Fibroblast of skin of abdomen (primary cell): ENCODE data around the gene AHNAK2.

ENCODE experiments used
- DNase-seq: peaks from one replicate; pipeline ENCODE4 v3.0.0-alpha.2; 2013

The AHNAK2 gene

DNA sequence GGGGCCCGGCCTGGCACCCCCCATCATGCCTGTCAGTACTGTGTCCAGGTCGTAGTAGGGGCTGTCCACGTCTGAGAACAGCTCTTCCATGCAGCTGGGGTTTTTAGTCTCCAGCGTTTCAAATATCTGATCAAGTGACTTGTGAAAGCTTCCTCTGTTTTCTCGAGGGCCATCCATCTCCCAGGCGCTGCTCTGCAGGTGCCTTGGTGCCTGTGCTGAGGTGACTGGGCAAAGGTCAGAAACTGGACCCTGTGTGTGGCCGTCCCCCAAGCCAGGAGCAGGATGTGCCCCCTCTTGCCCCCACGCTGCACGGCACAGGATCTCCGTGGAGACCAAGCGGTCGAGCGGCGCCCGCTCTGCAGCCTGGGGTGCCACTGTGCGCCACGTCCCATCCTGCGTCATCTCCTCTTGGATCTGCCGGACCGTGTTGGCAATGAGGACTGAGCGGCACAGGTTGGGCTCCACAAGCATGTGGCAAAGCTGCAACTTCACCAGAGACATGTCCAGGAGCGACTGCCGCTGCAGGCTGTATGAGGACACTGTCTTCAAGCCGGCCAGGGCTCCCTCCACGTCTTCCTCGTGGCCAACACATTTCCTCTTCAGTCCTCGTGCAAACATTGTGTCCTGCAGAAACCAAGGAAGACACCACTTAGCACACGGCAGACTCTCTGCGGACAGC lies 33.3 kb upstream of the AHNAK2 start:
- no peak for DNase-seq

DNA sequence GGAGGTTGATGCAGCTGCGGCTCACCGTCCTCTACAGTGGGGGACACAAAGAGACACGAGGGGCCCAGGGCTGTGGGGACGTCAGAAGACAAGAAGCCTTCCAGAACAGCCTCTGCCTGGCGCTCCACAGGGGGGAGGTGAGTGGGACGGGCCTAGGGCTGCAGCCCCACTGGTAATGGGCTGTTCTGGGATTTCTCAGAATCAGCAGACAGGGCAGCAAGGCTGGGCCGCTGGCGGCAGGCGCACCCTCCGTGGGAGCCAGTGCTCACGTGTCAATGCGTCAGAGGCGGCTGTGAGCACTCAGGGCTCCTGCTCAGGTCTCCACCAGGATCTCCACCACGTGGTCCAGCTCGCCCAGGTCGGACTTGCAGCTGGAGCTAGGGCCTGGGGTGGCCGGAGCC lies 32.7 kb upstream of the AHNAK2 start:
- DNase-seq, result no peak

DNA sequence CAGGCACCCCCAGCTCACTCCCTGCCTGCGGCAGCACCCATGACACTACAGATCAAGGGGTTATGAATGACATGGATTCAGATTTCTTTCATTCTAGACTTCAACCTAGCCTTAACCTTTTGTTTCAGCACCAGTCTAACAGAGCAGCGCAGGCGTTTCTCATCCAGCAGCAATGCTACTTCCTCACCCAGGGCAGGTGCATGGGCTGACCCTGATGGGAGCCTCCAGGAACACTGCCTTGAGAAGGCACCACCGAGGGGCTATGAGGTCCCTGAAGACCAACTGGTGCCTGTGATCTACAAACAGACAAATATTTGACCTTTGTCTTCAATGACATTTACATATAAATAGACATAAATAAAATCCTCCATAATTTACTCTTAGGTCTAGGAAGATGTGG lies 31.9 kb upstream of the AHNAK2 start:
- DNase-seq, result no peak

DNA sequence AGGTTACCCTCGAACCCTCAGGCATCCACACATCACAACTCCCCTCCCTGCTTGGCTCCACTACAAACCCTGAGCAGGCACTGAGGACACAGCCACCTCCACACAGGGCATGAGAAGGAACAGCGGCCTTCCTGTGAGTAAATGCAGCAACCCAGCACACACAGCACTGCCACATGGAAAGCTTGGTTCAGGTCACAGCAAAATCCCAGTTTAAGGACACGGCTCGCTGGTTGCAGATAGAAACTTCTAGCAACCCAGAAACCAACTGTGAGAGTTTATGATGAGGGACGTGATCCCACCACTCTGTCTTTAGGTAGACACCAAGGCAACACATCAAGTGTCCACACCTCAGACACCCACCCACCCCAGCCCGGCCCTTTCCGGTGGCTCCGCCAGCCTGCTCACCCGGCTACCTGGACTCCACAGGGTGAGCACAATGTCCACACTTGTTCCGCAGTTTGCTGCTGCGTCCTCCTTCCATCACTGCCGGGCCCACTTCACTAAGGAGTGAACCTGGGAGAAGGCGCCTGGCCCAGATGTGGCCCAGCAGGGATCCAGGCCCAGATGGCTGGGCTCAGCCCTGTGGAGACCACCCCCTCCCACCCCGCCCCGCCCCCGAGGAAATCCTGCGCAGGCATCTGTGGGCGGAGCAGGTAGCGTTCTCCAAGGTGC lies 29.6 kb upstream of the AHNAK2 start:
- DNase-seq, result no peak

DNA sequence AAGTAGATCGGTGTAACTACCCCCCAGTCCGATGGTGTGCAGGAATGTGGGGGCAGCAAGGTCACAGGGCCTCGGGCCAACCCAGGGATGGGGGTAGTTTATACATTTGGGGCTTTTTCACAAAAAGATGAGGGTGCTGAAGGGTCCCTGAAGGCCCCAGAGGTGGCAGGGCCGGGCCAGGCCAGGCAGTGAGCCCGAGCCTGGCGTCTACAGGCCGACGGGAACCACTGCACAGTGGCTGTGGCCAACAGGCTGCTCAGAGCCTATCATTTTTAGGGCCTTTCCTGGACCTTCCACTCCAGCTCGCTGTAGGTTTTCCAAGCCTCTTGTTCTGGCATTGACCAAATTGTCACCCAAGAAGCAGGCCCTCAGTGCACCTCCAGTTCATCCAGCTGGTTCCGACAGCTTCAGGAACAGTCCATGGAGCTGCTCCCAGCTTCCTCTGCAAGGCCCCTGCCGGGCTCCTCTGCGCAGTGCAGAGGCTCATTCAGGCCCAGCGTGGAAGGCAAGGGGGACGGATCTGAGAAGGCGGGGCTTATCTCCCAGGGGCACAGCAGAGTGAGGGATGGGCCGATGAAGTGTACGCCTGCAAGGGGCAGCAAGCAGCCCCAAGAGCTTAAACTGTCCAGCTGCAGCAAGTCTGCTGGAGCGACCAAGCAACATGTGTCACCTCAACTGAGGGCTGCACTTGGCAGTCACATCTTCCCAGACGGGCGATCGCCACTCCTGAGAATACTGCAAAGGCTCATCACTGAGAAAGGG lies 28.8 kb upstream of the AHNAK2 start:
- DNase-seq, result peak; percentile 5

DNA sequence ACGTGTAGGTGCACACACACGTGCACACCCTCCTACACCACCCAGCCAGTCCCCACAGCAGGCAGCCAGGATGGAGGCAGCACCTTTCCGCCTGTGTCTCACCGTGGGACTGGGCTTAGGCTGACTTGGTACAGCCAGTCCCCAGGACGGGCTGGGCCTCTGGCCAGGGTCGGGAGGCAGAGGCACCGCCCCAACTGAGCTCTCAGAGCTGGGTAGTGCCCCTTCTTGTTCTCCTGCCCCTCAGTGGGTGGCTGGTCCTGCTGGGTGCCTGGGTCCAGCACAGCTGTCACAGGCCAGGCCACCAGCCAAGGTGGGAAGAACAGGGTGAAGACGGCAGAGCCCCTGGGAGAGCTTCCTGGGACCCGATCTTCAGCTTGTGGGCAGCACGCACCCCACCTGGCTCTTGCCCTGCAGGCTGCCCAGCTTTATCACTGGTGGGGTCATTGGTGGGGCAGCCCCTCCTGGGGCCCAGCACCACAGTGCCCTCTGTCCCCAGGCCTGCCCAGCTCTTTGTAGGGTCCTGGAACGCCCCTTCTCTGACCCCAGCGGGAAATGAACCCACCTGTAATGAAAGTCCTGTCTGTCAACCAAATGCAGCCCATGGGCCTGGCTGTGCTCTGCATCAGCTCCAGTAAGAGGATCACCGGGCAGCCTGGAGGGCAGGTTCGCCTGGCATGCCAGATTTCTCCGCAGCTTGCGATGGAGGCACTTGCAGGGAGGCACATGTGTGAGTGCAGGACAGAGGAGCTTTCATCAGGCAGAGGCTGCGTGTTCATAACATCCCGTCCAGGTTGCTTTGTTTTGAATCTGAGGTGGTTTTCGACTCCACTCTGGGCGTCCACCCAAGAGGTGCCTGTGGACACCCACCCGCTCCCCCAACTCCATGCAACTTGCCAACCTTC lies 28.0 kb upstream of the AHNAK2 start:
- DNase-seq, result no peak

DNA sequence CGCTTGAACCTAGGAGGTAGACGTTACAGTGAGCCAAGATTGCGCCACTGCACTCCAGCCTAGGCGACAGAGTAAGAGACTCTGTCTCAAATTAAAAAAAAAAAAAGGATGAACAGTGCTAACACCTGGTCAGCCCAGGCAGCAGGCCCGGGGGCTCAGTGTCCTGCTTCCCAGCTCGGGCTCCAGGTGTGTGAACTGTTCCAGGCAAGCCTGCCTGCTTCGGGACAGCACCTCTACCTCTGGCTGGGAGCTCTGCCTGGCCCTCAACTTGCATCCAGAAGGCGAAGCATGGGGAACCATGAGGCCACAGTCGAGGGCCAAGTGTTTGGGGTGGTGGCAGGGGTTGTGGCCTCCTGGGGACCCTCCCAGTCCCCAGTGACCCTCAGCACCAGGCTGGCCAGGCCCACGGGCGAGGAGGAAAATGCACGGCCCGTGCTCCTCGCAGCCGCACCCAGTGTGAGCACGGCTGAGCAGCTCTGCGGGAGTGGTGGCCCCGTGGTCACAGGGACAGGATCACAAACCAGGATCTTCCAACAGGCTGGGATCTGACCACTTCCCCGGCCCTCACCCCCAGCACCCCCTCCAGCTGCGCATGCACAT lies 27.3 kb upstream of the AHNAK2 start:
- no peak for DNase-seq

DNA sequence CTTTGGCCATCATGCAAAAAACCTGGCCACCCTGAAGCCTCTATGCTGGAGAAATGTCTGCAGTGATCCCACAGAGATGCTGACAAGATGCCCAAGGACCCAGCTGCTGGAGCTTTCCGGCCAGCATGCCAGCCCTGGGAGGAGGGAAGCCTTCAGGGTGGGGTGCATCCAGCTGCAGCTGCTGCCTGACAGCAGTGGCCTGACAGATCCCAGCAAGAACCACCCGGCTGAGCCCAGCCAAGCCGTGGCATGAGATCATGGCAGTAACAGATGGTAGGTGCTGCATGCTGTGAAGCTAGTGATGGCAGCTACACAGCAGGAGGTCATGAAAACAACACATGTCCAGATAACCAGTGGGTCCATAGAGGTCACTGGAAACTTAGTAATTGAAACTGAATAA lies 21.2 kb upstream of the AHNAK2 start:
- DNase-seq, result no peak

DNA sequence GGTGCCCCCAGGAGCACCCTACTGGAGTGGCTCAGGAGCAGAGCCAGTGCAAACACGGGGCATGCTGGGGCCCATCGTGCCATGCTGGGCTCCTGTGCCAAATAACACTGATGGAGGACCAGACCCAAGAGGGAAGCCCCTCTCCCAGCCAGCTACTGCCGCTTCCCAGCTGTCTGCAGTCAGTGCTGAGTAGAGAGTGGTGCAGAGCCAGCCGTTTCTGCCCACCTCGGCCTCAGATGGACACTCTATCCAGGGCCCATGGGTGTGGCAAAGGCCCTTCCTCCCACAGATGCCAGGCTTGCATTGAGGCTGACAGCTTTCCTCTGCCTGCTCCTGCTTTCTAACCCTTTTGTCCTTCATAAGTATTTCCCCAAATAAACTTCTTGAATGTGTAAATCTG lies 20.6 kb upstream of the AHNAK2 start:
- DNase-seq, result no peak

DNA sequence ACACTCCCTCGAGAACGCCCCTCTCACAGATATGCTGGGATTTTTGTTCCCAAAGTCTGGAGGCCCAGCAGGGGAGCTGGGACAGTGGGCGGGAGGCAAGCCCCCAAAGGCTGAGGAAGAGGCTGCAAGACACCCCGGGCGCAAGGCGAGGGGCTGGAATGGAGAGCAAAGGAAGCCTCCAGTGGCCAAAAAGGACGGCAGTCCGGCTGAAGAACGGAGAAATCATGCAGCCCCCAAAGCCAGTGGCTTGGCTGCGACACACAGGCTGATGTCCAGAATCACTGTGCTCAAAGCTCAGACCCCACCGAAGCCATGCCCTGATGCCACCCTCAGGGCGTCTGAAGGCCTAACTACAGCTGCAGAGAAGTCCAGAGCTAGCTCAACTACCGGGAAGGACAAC lies 18.3 kb upstream of the AHNAK2 start:
- no peak for DNase-seq

DNA sequence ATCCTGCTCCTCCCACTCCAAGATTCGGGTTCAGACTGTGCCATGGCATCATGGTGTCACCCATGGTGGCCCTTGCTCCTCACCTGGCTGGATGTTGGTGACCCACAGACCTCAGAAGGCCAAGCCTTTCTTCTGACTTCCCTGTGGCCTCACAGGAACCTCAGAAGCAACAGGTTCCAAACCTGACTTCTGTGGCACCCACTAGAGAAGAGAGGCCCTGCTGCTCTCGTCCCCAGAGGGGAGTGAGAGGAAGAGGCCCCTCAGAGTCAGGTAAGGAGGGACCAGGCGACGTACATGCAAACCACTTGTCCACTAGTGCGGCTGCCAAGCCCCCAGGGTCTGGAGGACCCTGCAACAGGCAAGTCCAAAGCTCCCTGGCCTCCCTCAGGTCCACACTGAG lies 17.9 kb upstream of the AHNAK2 start:
- DNase-seq, result no peak

DNA sequence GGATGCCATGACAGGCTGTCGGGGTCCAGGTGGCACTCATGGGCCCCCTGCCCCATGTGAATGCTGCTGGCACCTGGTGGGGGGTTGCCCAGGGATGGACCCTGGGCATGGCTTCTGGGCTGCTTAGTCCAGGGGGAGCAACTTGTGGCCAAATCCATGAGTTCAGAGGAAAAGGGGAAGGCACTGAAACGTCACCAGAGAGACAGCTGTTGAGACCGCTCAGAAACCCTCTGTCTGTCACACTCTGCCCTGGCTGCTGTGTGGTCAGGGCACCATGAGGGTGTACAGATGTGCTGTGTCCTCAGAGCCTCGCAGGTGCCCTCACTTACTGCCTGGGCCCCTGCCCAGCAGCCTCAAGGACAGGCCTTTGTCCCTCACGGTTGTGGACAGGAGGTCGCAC lies 16.8 kb upstream of the AHNAK2 start:
- DNase-seq, result no peak

DNA sequence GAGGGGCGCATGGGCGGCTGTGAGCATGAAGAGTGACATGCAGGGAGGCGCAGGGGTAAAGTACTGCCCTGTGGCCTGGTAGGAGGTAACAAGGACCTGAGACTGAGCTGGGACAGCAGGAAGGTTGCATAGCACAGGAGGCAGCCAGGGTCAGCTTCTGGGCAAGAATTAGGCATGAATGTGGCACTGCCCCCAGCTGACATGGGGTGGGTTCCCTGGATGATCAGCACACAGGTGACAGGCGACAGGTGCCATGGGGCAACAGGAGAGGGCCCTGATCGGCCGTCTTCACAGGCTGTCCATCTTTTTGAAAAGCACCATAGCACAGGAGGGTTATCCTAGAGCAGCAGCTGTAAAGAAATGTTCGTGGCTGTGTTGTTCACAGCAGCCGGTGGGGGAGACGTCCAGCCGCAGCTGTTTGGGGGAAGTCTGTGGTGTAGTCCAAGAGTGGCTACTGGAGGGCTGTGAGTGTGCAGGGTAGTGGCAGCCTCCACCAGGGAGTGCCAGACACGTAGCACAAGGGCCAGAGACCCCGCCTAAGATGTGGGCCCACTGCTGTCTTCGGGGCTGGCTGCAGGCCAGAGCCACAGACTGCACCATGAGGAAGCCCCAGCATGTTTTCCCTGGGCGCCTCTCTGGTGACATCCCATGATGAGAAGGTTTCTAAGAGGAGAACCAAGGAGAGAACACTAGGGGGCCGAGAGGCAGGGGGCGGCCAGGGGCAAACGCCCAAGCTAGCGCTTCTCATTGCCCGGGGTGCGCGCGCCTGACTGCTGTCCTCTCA lies 15.8 kb upstream of the AHNAK2 start:
- DNase-seq, result no peak

DNA sequence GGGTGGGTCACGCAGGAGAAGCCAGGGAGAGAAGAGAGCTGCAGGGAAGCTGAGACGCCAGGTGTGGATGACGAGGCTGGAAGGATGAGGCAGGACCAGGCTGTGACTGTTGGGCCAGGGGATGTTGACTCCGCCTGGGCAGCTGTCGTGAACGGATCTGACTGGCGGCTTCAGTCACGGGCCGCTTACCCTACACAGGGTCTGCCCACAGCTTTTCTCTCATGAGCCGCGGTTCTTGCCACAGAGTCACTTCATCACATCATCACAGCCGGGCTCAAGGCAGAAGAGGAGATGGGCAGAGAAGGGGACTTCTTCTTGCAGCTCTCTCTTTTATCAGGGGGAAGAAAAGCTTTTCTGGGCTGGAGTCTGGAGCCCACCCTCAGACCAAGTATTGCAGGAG lies 15.1 kb upstream of the AHNAK2 start:
- no peak for DNase-seq

DNA sequence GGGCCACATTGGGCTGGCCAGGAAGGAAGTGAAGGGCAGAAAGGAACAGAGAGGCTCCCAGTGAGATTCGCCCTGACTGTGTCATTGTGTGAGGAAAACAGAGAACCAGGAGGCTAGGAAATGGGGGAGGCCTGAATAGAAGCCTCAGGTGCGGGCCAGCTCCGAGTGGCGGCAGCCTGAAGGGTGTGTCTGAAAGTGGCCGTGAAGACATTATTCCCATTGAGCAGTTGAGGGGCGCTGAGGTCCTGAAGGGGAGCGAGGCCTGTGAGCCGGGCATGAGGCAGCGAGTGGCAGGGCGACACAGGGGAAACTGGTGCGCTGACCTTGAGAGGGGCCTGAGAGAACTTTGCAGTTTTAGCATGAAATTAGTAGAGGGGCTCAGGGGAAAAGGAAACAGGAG lies 14.3 kb upstream of the AHNAK2 start:
- DNase-seq, result no peak

DNA sequence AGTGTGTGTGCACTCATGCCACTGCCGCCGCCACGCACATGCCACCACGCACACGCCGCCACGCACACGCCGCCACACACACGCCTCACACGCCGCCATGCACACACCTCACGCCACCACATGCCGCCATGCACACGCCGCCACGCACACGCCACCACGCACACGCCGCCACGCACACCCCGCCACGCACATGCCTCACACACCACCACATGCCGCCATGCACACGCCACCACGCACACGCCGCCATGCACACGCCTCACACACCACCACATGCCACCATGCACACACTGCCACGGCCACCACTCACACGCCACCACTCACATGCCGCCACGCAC lies 13.7 kb upstream of the AHNAK2 start:
- DNase-seq, result no peak

DNA sequence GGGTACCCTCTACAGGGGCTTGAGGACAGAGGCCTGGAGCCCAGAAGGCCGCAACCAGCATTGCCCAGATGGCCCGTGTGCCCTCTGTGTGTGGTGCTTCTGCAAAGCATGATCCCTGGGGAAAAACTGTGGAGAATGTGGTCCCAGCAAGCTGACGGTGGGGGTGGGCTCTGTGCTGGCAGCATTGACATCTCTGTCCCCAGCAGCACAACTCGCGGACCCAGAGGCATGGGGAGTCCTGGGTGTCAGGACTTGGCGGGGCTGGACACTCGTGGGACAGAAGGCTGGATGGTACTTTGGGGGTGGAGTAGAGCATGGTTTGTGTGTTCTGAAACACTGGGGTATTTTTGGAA lies 11.8 kb upstream of the AHNAK2 start:
- DNase-seq, result no peak

DNA sequence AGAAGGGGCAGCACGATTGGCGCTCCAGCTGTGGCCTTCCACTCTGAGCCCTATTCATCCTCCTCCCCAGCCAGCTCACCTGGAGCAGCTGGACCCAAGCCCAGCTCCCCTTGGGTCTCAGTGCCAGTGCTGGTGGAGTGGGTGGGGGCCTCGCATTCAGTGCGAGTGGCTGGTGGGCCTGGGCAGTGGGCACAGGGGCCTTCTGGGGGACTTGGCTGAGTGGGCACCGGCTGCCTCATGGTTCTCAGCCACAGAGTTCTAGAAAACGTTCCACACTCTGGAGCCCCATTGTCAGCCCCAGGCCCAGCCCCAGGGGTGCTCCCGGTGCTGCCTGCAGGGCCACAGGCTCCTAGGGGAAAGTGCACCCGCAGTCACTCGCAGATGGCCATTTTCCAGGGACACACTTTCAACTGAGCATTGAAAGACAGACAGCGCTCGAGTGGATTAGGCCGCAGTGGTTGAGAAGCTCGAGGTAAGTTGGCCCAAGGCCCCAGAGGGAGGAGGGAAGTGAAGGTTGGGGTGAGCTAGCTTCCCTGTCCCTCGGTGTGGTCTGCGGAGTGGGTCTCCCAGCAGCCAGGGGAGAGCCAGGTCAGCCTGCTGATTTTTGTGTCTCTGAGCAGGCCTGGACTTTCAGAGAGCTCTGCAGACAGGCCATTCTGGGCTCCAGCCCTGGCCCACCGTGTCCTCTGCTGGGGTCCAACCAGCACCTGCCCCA lies 11.2 kb upstream of the AHNAK2 start:
- DNase-seq, result no peak

DNA sequence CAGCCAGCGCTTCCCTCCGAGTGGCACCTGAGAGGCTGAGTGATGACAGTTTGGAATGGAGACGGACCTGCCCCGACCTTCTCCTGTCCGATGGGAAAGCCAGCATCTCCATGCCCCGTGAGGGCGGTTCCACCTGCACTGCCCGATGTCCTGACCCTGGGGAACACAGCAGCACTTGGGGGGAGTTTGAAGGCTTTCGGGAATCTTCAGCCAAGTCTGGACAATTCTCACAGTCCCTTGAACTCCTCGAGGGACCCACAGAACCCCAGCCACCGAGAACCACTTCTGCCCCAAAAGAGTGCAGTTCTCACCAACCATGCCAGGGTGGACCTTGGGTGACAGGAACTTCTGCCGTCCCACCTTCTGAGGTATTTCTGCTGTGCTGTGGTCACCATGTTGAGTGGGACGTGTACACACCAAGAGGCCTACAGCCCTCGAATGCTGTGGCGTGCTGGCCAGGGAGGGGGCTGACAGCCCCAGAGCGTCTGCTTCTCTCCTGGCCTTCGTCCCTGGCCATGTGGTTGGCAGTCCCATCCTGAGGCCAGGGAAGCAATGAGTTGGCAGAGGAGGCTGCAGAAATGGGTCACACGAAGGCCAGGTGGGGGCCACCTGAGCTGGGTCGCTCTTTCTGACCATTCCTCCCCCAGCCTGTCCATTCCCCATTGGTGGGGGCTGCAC lies 8.5 kb upstream of the AHNAK2 start:
- DNase-seq, result no peak

DNA sequence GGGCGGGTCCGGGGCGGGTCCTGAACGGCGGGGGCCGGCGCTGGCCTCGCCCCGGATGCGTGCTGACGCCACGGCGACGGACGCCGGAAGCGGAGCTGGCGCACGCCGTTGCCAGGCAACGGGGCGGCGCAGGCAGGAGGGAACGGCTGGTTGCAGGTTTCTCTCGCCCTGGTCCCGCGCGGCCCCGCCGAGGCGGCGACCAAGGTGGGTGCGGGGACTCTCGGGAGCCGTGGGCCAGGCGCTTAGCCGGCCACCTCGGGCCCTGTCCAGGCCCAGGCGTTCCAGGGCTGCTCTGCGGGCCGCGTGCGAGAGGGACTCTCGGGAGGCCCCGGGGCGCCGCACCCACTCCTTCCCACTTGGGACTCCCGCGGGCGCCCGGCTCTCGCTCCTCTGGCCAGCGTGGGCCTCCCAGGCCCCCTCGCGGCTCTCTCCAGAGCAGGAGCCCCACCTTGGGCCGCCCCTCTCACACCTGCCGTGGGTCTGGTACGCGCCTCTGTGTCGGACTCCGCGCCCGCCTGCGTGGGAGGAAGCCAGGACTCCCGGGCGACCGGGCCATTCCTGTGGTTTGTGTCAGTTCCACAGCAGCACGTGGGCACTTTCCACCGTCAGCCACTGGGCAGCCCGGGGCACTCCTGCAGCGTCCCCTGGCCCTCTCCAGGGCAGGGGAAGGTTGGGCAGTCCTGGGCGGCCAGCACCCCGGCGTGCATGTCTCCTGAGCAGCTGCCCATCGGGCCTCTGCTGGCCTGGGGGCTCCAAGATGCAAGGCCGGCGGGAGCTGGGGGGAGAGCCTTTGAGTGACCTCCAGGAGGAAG lies 7.7 kb upstream of the AHNAK2 start, which contains the start of gene CLBA1:
CLBA1 (plus strand) TSS at position 114 of the 812 bp plus-strand sequence; CDS start at position 758, 644 bp downstream.
- DNase-seq, result peak; percentile 90
